ENCODE data around the gene ANXA2.
"Not testable (repeated sequence)": the region's sequence is repeated elsewhere in the genome, so short reads cannot be mapped to it uniquely, and the experiment has no call there.

The ANXA2 gene

DNA sequence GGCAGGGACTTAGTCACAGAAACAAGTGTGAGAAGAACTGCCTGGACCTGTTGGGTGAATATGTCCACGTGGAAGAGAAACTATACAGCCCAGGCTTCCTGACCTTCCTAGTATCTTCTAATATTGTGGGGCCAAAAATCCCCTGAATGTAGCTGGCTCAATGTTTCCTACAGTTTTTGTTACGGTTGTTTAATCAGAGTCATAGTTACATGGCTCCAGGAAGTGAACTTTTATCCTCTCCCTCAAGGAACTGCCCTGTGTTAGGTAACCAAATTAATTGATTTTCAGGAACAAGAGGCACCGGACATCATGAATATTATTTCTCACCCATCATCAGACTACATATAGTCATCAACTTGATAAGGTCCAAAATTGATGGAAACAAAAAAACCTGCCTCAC lies 59.0 kb downstream of the ANXA2 start:
- no peak for DNase-seq

DNA sequence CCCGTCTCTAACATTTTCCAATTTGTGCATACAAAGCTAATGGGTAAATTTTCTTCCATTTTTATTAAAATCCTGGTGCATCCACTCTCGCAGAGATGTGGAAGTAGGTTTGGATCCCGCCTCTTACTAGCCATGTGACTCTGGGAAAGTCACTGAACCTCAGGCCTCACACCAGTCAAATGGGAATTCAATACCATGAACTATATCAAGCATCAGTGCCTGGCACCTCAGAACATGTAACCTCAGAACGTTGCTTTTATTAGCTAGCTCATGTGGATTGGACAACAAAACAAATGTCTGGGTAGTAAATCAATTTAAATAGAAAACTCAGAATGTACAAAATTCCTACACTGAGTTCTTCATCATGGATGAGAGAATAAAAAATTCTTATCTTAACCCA lies 60.7 kb downstream of the ANXA2 start:
- DNase-seq, result no peak

DNA sequence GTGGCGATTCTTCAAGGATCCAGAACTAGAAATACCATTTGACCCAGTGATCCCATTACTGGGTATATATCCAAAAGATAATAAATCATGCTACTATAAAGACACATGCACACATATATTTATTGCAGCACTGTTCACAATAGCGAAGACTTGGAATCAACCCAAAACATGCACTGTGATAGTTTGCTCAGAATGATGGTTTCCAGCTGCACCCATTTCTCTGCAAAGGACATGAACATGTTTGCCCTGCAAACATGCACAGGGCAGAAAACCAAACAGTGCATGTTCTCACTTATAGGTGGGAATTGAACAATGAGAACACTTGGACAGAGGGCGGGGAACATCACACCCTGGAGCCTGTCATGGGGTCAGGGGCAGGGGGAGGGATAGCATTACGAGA lies 62.5 kb downstream of the ANXA2 start:
- not testable (repeated sequence) for DNase-seq

DNA sequence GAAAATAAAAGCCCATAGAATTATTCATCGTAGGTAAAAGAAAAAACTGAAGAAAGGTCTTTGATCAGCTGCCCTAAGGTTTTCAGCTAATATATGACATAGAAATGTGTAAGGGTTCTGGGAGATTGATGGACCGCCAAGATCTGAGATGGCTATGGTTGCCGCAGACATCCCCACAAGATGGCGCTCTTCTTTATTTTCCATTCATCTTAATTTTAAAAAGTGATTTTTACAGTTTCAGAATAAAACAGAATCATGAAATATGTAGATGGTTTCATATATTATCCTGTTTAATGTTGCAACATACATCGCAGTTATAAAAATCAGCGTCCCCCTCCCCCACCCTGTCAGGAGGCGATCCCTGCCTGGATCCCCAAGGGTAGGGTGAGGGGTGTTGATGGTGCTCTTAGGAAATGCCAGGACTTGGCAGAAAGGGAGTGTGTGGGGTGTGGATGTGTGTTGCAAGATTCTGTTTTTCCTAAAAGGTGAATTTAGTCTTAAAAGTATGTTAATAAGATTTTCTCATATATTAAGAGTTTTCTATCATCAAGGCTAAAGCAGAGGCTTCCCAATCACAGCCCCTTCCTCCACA lies 68.8 kb downstream of the ANXA2 start:
- peak; percentile 49 for DNase-seq

DNA sequence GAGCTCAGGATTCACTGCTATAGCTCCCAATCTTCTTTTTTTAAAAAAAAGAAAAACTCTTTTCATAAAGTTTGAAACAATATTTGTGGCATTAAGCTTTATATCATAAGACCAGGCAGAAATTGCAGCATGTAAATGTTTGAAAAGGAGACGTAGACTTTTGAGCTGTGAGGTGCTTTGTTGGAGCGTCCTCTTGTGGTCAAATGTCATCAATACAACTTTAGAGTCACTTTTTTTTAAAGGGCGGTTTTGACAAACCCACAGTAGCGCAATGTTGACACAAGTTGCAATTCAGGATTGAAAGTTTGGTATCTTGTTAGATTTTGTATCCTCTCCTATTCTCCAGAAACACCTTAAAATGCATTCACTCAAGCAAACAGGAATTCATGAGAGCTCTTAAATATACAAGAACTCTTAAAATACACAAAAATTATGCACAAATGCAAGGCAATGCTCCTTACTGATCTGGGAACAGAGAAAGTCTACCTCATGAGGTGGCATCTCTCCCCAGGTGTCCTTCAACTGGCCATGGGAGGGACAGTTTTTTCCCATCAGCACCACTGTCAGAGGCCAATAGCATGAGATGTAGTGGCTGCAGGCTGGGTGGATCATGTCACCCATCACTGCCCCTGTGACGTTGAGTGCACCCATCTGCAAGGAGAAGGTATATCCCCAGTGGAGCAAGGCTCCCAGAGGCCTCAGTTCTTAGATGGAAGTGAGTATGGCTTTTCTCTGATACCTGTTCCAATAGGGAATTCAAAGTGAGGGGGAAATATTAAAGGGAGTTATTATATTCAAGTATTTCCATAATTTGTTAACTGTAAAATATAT lies 70.7 kb downstream of the ANXA2 start:
- peak; percentile 74 for DNase-seq

DNA sequence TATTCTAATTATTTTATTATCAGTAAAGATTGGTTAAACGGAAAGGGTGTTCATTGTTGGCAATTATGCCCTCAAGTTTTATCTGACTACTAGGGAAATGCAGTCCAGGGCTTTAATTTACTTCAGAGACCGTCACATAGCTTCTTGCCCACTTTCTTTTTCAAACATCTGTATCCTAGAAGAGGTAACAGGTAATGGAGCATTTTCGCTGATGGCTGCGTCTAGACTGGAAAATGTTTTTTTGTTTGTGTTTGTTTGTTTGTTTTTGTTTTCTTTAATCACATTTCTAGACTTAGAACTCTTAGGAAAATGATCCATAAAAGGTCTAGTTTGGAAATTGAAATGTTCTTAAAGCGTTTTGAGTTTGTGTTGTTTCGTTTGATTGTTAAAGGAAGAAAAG lies 71.4 kb downstream of the ANXA2 start:
- no peak for DNase-seq

DNA sequence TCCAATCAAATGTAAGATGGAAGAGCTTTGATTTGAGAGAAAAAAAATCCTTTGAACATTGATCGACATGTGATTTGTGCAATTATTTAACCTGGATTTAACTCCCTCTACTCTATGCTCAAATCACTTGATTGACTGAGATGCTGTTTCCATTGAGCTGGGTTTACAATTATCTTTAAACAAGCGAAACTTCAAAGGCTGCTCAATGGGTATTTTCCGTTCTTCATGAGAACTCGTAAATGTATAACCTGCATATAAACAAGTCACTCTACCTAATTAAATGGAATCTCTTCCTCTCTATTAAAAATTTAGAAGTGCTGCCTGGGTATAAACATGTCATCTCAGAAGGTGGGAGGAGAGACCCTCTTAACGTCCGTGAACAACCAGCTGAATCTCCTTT lies 71.9 kb downstream of the ANXA2 start:
- DNase-seq, result no peak

DNA sequence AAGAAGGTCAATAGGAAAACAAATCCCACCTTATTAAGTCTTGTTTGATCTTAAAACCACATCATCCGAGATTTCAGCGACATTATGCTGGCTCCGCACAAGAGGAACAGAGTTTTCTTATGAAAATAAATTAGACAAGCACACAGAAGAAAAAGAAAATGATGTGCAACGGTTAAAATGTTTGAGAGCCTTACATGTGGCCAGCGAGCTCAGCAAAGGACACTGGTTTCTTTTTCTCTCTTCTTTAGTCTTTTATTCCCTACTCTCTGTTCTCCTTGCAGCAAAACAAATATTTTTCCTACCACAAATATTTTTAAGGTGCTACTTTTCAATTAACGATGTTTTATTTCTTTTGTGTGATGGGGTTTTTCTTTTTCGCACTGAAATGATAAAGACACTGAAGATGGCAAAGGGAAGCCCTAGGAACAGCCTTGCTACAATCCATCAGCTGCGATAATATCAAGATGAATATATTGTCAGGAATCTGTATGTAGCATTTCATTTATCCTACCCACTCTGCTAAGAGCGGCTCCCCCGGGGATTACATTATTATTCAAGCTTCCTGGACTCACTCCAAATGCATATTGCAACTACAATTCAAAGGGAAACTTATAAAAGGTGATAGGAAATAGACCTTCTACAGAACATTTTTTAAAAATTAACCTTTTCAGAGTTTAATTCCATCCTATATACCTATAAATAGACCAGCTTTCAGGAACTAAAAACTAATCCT lies 72.9 kb downstream of the ANXA2 start:
- DNase-seq, result no peak

DNA sequence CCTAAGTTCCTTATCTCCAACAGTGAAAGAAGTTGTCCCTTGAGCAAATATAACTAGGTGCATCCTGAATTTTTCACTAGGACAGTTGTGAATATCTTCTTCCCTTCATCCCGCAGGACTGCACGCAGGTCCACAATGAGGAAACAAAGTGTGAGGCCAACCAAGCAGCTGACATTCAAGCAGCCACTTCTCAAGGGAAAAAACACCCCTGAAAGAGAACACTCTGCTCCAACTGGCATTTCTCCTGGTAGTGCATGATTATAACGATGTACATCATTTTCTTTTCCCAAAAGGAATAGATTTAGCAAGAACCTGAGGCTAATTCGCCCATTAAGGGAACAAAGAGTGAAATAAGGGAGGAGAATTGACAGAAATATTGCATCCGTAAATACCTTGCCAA lies 74.5 kb downstream of the ANXA2 start:
- DNase-seq, result no peak

DNA sequence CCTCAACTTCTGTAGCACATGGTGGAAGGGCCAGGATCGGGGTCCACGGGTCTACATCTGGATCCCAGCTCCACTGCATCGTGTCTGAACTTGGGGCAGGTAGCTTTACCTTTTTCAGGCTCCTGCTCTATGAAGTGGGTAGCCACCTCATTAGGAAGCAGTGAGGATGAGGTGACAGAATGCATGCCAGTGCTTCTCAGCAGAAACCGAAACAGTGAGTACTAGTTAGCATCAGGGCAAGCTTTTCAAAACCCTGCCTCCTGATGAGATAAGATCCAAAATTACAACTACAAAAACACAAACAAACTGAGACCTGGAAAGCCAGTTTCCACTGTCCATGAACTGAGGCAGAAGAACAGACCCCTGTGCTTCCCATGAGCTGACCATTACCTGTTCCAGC lies 77.4 kb downstream of the ANXA2 start:
- DNase-seq, result no peak

DNA sequence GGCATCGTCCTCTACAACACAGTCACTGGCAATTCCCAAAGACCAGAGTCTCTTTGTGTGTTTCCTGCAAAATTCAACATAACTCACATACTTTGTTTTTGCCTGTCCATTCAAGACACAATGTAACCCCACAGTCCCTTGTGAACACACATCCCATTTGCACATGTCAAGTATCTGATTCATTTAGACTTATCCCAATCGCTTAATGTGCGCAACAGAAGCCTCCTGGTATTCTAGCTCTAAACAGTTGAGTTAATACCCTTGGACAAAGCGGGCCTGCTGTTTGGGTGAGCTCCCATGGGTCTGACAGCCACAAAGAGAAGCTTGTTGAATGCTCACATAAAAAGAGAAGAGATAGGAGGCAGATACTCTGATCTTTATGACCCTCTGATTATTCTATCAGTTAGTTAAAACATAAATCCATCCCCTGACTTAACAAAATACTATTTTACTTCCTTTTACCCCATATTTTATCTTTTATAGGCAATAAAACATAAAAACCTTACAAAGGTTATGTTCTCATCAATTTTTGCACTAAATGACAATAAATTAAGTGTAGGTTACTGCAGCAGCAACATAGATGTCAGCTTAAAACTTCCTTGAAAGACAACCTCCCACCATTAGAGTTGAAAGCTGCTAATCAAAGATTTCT lies 79.4 kb downstream of the ANXA2 start:
- DNase-seq, result no peak

DNA sequence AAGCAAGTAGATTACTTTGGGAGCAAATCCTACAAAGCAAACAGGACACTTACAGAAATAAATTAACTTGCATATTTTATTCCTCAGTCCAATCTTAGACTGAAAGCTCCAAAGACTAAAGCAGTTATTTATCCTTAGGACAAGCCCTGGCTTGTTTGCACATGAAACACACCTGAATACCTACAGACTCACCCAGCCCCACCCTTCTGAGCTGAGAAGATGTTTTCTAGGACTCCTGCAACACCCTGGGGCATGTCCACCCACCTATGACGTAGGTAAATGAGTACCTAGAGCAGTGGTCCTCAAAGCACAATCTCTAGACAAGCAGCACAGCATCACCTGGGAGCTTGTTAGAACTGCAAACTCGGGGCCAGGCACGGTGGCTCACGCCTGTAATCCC lies 80.8 kb downstream of the ANXA2 start:
- DNase-seq, result no peak

DNA sequence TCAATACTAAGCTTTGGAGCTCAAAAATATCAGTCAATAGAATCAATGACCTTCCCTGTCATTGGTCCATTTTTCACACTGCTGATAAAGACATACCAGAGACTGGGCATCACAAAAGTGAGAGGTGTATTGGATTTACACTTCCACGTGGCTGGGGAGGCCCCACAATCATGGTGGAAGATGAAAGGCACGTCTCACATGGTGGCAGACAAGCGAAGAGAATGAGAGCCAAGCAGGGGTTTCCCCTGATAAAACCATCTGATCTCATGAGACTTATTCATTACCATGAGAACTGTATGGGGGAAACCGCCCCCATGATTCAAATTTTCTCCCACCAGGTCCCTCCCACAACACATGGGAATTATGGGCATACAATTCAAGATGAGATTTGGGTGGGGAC lies 81.9 kb downstream of the ANXA2 start:
- no peak for DNase-seq

DNA sequence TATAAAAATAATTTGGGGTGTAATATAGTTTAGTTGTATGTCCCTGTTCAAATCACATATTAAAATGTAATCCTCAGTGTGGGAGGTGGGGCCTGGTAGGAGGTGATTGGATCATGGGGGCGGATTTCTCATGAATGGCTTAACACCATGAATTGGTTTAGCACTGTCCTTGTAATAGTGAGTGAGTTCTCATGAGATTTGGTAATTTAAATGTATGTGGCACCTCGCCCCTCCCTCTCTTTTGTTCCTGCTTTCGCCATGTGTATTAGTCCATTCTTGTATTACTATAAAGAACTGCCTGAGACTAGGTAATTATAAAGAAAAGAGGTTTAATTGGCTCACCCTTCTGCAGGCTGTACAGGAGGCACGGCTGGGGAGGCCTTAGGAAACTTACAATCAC lies 83.9 kb downstream of the ANXA2 start:
- DNase-seq, result no peak

DNA sequence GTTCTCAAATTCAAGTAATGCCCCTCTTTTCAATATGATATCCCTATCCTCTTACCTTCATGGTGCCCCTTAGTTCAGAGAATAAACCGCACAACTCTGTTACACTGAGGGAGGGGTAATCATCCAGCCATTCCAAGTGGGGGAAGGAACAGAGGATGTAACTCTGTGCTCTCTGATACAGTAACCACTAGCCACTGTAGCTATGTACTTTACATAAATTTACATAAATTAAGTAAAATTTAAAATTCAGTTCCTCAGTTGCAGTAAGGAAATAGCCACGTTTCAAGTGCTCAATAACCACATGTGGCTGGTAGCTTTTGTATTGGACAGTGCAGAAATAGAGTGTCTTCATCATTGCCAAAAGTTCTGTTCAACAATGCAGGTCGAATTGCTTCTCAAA lies 90.8 kb downstream of the ANXA2 start:
- no peak for DNase-seq

DNA sequence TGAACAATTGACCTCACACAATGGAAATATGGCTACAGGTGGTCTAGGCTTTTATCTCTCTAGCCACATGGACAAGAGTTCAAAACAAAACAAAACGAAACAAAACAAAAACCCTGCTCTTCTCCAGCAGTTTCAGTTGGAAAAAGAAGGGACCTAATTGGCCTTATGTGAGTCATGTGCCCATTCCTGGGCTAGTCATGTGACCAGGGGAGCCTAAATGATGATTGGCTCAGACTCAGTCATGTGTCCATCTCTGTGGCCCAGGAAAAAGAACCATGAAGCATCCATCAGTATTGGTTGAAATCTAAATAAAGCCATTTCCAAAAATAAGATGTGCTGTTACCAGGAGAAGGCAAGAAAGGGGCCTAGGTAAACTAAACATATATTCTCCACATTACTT lies 96.8 kb downstream of the ANXA2 start:
- DNase-seq, result no peak

DNA sequence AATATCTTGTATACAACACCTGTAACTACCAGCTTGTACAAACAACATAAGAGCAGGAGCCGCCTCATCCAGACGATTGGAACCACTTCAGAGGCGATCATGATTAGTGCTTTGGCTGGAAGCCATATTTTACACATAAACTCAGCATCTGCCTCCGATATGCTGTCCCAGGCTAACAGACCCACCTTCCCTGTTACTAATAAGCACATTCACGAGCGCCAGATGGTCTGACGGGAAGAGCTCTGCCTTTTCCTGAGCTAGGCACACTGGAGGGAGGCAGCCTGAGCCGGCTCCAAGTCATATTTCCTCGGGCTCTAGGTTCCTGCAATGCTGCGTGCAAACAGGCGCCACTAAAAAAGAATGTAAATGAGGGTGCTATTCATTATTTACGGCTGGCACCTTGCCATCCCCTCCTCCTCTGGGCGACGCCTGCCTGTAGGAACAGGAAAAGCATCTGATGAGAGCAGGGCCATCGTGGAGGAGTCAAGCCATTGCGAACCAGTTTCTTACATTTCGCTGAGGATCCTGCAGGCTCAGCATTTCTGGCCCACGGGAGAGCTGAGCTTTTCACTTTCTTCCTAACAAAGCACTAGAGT lies 98.2 kb downstream of the ANXA2 start:
- DNase-seq, result no peak

Measured in suppressor macrophage treated with lipopolysaccharide for 4 hours (primary cell).